ENCODE results near the gene IMMP2L. TPM values are rescaled to one million over a fixed set of nuclear protein-coding genes. Genes with fewer than 3 reads are reported as not detected.

The IMMP2L gene
- total and polyA plus RNA-seq, 8 donors = 2.5 to 40.8 (median 20.0) TPM; not detected in 1

DNA sequence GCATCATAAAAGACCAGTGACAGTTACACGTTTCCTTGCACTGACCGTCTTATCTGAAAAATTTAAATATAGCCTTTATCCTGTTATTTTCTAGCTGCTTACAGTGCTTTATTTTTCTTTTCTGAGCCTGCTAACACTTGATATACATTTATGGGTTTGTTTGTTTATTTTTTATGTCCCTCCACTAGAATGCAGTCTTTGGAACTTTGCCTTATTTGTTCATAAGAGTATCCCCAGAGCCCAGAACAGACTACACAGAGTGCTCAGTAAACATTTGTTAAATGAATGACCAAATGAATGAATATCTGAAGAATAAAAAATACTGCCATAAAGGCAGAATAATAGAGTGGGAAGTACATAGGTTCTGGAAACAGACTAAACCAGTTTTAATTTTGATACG, 673.7 kb downstream of the IMMP2L start:
- intact Hi-C loops (cut with DNase I; ENCODE audit: low total_unique reads) = no loop called here
- no peaks in the 10 kb centered on the region for H3K4me1 ChIP-seq
- H3K4me3 ChIP-seq = no peak overlapping the region
- 74 to 90% (median 76%) methylated on average over 3 of the region's 3 CpGs for WGBS, 5 donors
- H3K9me3 ChIP-seq = no peaks in the 10 kb centered on the region
- no peak for DNase-seq
- no peak overlapping the region for H3K27ac ChIP-seq
- H3K27me3 ChIP-seq = no peaks in the 10 kb centered on the region
- TF ChIP-seq, protein P1, sequence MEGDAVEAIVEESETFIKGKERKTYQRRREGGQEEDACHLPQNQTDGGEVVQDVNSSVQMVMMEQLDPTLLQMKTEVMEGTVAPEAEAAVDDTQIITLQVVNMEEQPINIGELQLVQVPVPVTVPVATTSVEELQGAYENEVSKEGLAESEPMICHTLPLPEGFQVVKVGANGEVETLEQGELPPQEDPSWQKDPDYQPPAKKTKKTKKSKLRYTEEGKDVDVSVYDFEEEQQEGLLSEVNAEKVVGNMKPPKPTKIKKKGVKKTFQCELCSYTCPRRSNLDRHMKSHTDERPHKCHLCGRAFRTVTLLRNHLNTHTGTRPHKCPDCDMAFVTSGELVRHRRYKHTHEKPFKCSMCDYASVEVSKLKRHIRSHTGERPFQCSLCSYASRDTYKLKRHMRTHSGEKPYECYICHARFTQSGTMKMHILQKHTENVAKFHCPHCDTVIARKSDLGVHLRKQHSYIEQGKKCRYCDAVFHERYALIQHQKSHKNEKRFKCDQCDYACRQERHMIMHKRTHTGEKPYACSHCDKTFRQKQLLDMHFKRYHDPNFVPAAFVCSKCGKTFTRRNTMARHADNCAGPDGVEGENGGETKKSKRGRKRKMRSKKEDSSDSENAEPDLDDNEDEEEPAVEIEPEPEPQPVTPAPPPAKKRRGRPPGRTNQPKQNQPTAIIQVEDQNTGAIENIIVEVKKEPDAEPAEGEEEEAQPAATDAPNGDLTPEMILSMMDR (IDR thresholded peaks at IDR 0.05) = no peak
- no peak for TF ChIP-seq POLR2AphosphoS5 (IDR thresholded peaks at IDR 0.05)
- no peak for TF ChIP-seq POLR2A (IDR thresholded peaks at IDR 0.05)
- no peak for TF ChIP-seq EP300 (IDR thresholded peaks at IDR 0.05)
- no peaks in the 10 kb centered on the region for H3K36me3 ChIP-seq

DNA sequence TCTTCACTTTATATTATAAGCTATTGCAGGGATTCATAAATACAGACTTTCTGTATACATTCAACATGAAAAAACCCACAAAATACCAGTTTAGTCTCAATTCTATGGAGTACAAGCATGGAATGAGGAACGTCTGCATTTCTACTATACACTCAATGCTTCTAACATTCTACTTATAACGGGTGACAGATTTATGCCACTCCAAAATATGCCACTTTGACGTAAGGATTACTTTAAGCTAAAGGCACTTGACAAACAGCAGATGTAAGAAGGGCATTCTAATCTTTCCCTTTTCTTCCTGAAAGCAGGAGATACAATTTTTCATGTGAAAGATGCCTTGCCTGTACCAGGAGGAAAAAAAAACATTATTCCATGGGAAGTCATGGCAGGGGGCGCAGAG, 676.8 kb downstream of the IMMP2L start:
- intact Hi-C loops (cut with DNase I; ENCODE audit: low total_unique reads) = no loop called here

DNA sequence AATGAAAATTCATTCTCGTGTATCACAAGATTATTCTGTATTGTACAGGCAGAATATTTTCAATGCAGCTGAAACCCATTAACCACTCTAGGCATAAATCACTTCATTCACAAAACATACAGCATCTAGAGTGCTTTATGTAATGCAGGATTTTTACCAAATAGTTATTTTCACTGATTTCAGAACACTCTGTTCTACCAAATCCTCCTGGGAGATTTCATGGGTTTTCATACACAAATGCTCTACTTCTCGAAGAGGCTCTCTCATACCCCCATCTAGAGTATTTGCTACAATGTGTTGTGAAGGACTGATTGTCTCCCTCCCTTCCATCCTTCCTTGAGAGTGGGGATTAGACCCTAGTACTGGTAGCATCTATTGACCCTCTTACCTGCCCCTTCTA, 680.6 kb downstream of the IMMP2L start:
- Histone ChIP-seq H3K27me3 (no peaks in the 10 kb centered on the region), H3K4me1 (peaks cover 0 to 6% (median 0%) of the 10 kb centered on the region in 4 donors), H3K36me3 (no peaks in the 10 kb centered on the region), H3K4me3 (no peak overlapping the region), H3K9me3 (no peaks in the 10 kb centered on the region), H3K27ac (no peak overlapping the region)
- intact Hi-C loops (cut with DNase I; ENCODE audit: low total_unique reads) = no loop called here
- 89 to 99% (median 91%) methylated on average over 2 of the region's 2 CpGs for WGBS, 5 donors
- TF ChIP-seq POLR2A (IDR thresholded peaks at IDR 0.05) = no peak
- DNase-seq = peak in 1 of 2 donors; percentile 9

More for the DNA sequence above, 676.8 kb downstream of the IMMP2L start:
- no peaks in the 10 kb centered on the region for H3K36me3 ChIP-seq
- no peak overlapping the region for H3K27ac ChIP-seq
- no peaks in the 10 kb centered on the region for H3K27me3 ChIP-seq
- TF ChIP-seq POLR2AphosphoS5 (IDR thresholded peaks at IDR 0.05) (no peak), POLR2A (IDR thresholded peaks at IDR 0.05) (no peak), EP300 (IDR thresholded peaks at IDR 0.05) (no peak)
- TF ChIP-seq, protein P1 (IDR thresholded peaks at IDR 0.05) = no peak
- no peak for DNase-seq
- H3K4me3 ChIP-seq = no peak overlapping the region
- H3K9me3 ChIP-seq = no peaks in the 10 kb centered on the region
- H3K4me1 ChIP-seq = no peaks in the 10 kb centered on the region
- 84 to 95% (median 92%) methylated on average over 4 of the region's 4 CpGs for WGBS, 5 donors

DNA sequence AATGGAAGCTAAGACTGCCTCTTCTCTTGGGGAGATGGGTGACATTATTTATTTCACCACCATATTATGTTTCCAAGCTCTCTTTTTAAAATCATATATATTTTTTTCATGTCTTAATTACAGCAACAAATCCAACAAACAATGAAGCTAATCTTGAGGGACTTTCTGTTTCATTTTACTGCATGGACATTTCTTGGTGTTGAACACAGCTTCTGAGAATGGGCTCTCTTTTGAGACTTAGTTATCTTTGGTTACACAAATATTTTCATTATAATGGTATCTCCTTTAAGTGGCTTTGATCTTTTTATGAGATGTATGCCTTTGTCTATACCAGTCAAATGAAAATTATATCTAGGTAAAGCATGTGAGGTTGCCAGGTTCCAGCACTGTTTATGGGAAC, 681.3 kb downstream of the IMMP2L start:
- H3K36me3 ChIP-seq = no peaks in the 10 kb centered on the region
- intact Hi-C loops (cut with DNase I; ENCODE audit: low total_unique reads) = no loop called here
- TF ChIP-seq EP300 (IDR thresholded peaks at IDR 0.05) (no peak), POLR2AphosphoS5 (IDR thresholded peaks at IDR 0.05) (no peak), POLR2A (IDR thresholded peaks at IDR 0.05) (no peak)
- TF ChIP-seq, protein P1 (IDR thresholded peaks at IDR 0.05) = no peak
- H3K27ac ChIP-seq = no peak overlapping the region
- DNase-seq = no peak
- no peak overlapping the region for H3K4me3 ChIP-seq
- H3K4me1 ChIP-seq = peaks cover 0 to 11% (median 0%) of the 10 kb centered on the region in 4 donors
- H3K9me3 ChIP-seq = no peaks in the 10 kb centered on the region
- H3K27me3 ChIP-seq = no peaks in the 10 kb centered on the region

DNA sequence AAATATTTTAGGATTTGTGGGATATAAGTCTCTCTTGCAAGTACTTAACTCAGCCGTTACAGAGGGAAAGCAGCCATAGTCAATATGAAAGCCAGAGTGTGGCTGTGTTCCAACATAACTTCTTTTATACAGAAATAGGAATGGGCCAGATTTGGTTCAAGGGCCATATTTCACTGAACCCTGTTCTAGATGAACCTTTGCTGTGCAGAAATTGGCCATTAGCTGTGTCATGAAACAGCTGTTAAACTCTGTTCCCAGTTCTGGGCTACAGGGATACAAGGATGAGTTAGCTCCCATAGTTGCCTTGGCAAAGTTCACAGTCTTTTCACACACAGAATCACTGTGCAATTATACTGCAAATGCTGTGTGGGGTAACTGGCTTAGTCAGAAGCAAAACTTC, 685.3 kb downstream of the IMMP2L start:
- no peaks in the 10 kb centered on the region for H3K9me3 ChIP-seq
- no peak overlapping the region for H3K4me3 ChIP-seq
- H3K4me1 ChIP-seq = peaks cover 0 to 11% (median 0%) of the 10 kb centered on the region in 4 donors
- no peak overlapping the region for H3K27ac ChIP-seq
- no peak for TF ChIP-seq EP300 (IDR thresholded peaks at IDR 0.05)
- TF ChIP-seq, protein P1 (IDR thresholded peaks at IDR 0.05) = no peak
- no peak for TF ChIP-seq POLR2A (IDR thresholded peaks at IDR 0.05)
- no peak for TF ChIP-seq POLR2AphosphoS5 (IDR thresholded peaks at IDR 0.05)
- 17 to 42% (median 32%) methylated on average over 1 of the region's 1 CpG for WGBS, 5 donors
- H3K36me3 ChIP-seq = no peaks in the 10 kb centered on the region
- peak in 1 of 2 donors; percentile 68 for DNase-seq
- H3K27me3 ChIP-seq = no peaks in the 10 kb centered on the region
- intact Hi-C loops (cut with DNase I; ENCODE audit: low total_unique reads) = no loop called here
